ENCODE results near the gene PSMD3.
"Not testable (repeated sequence)": the region's sequence is repeated elsewhere in the genome, so short reads cannot be mapped to it uniquely, and the experiment has no call there.

Gene PSMD3

DNA sequence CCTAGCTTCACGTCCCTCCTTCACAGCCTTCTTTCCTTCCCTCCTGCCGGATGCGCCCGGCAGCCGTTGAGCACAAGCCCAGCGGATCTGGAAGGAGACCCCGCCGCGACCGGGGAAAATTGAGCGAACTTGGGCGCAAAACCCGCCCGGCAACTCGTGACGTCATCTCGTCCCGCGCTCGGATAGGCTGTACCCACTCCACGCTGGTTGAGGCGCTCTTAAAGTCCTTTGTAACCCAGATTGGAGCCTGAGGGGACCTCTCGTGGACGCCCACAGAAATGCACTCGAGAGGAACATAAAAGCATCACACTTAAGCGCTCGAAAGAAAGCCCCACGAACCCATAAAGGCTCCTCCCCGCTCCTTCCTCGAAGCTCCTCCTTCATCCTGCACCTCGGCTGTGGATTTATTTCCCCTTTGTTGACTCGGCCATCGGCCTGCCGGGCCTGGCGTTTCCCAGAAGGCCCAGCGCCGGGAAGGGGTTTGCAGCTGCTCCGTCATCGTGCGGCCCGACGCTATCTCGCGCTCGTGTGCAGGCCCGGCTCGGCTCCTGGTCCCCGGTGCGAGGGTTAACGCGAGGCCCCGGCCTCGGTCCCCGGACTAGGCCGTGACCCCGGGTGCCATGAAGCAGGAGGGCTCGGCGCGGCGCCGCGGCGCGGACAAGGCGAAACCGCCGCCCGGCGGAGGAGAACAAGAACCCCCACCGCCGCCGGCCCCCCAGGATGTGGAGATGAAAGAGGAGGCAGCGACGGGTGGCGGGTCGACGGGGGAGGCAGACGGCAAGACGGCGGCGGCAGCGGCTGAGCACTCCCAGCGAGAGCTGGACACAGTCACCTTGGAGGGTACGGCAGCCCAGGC lies at the start of gene PSMD3:
Gene PSMD3 (plus strand): TSS at position 457 of the 856 bp plus-strand sequence. CDS start 164 bp downstream, at position 621.
- peak; percentile 87 for DNase-seq (ENCODE audit: low spot score)

DNA sequence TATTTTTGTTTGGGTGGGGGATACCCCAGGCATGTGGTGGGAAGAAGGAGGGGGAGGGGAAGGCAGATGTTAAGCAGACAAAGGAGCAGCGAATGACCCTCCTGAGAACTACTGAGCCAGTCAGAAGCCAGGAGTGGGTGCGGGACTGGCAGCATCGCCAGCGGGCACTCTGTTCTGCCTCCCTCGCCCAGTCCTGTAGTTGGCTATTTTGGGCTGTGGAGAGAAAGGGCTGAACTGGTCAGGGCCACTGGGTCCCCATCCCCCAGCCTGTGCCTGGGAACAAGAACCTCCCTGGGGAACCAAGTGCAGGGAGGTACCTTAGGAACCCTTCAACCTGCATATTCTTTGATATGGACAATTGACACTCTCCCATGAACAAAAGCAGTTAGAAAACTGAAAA lies 46.7 kb upstream of the PSMD3 start:
- no peak for DNase-seq (ENCODE audit: low spot score)

DNA sequence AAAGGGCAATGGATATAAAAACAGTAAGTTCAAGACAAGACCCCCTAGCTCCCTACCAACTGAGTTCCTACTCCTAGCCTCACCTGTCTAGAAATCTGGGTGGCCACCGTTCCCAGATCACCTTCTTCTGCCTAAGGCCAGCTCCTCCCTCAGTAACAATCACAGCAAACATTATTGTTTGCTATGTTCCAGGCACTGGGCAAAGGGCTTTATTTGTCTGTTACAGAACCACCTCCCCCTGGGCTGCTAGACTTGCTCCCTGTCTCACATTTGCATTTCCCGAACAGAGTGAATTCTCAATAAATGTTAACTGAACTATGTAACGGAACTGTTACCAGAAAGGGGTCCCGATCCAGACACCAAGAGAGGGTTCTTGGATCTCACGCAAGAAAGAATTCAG lies 46.3 kb upstream of the PSMD3 start:
- no peak for DNase-seq (ENCODE audit: low spot score)

DNA sequence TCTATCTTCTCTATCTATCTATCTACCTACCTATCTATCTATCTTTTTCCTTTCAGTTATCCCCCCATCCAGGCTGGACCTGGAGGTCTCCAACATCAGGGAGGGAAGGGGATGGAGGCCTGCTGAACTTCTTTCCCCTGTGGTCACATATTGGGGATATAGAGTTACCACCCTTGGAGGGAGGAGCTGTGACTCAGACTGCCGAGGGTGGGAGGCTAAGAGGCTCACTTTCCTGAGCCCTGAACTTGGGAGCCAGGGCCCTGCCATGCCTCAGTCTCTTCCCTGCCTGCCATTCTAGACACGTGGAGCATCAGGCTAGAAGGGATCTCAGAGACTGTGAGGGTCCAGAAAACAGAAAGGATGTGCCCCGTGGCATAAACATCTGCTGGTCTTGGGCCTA lies 44.7 kb upstream of the PSMD3 start:
- DNase-seq (ENCODE audit: low spot score) = no peak

DNA sequence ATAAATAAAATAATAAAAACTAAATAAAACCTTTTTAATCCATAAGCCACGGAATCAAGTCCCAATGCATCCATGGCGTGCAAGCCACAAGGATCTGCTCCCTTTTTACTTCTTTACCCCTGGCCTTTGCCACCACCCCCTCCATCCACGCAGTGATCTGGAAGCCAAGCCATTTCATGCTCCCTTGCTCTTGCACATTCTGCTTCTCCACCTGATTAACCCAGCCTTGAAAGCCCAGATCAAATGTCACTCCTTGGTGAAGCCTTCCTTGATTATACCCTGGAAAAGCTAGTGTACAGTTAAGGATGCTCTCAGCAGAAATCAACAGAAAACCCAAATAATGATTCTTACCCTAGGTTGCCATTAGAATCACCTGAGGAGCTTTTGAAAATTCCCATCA lies 43.2 kb upstream of the PSMD3 start:
- no peak for DNase-seq (ENCODE audit: low spot score)

DNA sequence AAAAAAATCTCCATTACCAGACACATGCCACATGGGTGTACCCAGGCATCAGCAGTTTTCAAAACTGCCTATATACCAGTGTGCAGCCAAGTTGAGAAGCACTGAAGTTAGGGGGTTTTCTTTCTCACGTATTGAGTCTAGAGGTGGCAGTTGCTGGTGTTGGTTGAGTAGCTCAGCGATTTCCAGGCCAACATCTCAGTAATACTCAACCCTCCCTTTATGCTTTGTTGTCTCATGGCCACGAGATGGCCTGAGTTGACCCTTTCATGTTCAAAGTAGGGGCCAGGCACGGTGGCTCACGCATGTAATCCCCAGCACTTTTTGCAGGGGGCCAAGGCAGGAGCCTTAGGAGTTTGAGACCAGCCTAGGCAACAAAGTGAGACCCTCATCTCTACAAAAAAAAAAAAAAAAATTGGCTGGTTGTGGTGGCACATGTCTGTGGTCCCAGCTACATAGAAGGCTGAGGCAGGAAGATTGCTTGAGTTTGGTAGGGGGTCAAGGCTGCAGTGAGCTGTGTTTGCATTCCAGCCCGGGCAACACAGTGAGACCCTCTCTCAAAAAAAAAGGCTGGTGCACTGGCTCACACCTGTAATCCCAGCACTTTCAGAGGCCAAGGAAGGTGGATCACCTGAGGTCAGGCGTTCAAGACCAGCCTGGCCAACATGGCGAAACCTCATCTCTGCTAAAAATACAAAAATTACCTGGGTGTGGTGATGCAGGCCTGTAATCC lies 42.3 kb upstream of the PSMD3 start:
- no peak for DNase-seq (ENCODE audit: low spot score)

DNA sequence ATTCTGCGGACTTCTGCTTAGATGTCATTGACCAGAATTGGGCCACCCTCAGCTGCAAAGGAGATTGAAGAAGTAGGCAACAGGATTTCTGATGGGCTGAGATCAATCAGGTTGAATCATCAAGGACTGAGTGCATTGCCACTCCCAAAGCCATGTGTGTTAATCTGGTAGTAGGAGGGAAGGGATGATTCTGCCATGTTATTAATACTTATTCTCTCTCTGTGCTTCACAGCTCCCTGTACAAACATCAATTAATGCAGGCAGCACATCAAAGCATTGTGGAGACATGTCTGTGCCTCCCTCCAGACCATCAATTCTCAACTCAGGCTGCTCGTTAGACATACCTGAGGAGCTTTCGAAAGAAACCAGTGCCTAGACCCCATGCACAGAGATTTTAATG lies 41.5 kb upstream of the PSMD3 start:
- no peak for DNase-seq (ENCODE audit: low spot score)

DNA sequence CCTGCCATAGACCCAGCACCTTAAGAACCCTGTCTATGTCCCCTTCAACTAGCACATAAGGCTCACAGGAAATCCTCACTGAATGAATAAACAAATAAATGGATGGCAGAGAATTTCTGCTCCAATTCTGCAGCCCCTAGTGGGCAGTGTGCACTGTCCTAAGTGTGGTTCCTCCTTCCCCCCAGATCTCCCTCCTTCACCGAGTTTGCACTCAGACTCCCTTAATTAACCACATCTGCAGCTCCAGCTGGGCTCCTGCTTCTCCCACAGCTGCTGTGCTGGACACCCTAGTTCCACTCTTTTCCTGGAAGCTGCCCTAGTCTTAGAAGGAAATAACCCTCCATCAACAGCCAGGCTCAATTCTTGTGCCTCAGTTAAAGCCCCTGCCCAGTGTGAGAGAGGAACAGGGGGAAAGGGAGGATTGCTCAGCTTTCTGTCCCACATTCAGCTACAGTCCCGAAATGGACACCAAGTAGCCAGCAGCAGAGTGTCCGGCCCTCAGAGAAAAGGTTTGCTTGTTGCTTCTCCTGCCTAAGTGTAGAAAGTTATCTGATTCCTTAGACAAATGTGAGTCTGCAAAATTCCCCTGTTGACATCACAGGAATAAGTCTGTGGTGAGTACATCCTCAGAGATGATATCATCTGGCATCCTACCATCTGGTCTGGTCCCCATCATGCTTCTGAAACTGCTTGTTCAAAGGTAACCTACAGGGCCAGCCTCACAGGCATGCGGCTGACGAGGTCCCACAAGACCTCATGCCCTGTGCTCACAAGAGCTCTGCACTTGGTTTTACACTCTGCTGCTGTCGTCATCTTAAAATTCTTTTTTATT lies 40.8 kb upstream of the PSMD3 start:
- DNase-seq (ENCODE audit: low spot score) = no peak

DNA sequence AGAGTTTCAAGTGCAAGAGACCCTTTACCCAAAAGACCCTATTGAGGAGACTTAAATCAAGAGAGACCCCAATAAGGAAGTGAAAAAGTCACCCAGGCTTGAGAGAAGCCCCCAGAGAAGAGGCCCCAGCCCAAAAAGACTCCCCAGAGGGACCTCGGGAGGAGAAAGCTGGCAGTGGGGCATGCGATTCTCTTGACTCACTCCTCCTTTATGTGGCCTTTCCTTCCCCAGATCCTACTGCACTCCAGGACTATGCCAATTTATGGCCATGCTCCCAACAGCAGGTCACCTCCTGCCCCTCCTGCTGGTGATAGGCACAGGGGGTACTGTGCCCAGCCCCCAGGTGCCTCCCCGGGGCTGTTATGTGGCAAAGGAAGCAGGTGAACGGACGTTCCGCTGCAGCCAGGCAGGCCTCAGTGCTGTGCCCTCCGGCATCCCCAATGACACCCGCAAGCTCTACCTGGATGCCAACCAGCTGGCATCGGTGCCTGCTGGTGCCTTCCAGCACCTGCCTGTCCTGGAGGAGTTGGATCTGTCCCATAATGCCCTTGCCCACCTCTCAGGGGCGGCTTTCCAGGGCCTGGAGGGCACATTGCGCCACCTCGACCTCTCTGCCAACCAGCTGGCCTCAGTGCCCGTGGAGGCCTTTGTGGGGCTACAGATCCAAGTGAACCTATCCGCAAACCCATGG lies 36.8 kb upstream of the PSMD3 start:
- no peak for DNase-seq (ENCODE audit: low spot score)

DNA sequence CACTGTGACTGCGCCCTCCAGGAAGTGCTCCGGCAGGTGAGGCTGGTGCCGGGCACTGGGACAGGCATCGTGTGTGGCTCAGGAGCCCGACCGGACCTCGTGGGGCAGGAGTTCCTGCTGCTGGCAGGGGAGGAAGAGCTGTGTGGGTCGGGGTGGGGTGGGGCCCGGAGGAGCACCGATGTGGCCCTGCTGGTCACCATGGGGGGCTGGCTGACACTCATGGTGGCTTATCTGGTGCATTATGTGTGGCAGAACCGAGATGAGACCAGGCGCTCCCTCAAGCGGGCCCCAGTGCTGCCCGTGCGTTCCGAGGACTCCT lies 36.3 kb upstream of the PSMD3 start:
- no peak for DNase-seq (ENCODE audit: low spot score)

DNA sequence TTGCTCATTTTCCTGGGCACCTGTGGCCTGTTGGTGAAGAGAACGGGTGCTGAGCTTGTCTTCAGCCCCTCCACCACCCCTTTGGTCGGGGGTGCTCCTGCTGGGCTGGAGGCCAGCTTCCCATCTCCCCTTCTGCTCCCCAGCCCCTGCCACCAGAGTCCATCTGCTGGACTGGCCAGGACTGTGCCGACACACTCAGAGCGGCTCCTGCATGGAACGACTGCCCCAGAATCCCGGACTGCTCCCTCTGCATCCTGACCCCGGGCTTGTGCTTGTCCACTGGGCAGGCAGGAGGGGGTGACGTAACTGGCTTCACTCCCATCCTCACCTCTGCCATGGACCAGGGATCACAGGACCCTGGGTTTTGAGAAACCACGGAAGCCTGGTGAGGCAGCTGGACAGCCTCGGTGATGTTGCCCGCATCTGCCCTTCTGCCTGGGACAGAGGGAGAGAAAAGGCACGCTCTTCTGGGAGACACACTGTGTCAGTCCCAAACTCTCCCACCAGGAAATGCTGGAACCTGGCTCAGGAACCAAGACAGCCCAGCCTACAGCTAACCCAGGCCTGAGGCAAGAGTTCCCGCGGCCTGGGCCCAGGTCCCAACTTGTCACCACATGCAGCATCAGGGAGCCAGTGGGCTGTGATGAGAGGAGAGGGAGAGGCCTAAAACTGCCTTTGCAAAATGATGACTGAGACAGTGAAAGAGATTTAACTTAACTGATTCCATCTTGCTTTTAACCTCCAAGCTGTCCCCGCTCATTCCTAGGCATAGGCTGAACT lies 33.9 kb upstream of the PSMD3 start:
- DNase-seq (ENCODE audit: low spot score) = no peak

DNA sequence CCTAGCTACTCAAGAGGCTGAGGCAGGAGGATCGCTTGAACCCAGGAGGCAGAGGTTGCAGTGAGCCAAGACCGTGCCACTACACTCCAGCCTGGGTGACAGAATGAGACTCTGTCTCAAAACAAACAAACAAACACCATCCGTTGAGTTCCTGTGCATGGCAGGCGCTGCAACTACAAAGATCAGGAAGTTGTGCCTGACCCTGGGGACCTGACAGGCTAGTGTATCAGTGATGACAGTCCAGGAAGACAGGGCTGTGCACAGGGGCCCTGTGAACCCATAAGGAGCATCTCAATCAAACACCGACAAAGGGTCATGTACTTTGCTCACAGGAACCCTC lies 32.1 kb upstream of the PSMD3 start:
- not testable (repeated sequence) for DNase-seq (ENCODE audit: low spot score)

DNA sequence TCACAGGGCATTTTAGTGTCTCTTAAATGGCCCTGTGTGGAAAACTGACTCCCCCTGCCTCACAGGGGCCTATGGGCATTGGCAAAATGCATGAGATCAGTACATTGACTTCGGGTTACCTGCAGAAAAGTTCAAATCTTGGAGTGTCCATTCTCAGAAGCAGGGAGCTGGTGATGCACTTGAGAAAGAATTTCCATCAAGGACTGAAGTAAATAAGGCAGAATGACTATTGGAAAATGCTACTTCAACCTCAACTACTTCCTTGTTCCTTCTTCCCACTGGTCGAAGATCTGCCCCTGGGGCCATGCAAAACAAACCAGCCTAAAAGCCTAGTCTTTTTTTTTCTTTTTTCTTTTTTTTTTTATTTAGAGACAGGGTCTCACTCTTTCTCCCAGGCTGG lies 31.6 kb upstream of the PSMD3 start:
- DNase-seq (ENCODE audit: low spot score) = no peak

DNA sequence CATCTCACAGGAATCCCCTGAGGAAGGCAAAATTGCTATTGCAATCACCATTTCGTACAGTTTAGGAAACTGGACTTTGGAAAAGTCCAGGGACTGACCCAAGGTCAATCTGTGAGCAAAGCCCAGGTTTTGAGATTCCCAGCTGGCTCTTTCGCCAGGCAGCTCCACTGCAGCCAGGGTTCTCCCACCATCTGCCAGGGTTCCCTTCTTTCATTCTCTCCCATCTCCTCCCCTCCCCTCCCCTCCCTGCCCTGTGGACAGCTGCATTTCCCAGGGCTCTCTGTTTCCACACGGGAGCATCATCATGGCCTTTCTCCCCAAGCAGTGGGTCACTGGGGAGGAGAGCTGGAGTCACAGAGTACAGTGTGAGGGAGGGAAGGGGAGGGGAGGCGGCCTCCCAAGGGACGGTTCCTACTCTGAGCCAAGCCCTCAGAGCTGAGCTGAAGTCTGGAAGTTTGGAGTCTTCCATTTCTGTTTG lies 29.7 kb upstream of the PSMD3 start:
- peak; percentile 20 for DNase-seq (ENCODE audit: low spot score)

DNA sequence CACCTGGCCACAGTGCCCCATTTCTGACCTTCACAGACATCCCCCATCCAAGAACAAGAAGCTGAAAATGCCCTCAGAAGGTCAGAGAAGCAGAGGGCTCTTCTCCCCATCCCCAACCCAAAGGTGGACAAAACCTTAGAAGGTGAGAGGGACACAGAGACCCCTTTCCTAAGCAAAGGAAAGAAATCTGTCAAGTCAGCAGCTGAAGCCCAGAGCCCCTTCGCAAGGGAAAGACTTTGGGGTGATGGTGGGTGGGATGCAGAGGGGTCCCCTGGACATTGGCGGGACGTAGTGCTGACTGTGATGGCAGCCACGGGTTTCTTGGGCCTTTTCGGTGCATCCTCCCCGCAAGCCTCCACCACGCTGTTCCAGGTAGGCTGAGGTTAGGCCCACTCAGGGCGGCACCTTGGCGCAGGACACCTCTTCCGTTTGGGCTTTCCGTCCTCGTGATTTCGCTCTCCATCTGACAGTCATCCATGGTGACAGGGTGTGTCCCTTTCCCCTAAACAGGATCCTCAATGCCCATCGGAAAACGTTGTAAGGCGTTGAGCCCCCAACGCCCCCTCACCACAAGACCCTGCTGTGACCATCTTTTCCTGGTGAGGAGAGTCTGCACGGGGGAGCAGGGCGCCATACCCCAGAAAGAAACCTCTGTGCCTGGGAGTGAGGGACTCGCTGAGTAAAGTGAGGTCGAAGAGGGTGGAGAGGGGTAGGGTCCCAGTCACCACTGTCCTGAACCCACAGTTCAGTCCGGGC lies 28.5 kb upstream of the PSMD3 start:
- DNase-seq (ENCODE audit: low spot score) = no peak

DNA sequence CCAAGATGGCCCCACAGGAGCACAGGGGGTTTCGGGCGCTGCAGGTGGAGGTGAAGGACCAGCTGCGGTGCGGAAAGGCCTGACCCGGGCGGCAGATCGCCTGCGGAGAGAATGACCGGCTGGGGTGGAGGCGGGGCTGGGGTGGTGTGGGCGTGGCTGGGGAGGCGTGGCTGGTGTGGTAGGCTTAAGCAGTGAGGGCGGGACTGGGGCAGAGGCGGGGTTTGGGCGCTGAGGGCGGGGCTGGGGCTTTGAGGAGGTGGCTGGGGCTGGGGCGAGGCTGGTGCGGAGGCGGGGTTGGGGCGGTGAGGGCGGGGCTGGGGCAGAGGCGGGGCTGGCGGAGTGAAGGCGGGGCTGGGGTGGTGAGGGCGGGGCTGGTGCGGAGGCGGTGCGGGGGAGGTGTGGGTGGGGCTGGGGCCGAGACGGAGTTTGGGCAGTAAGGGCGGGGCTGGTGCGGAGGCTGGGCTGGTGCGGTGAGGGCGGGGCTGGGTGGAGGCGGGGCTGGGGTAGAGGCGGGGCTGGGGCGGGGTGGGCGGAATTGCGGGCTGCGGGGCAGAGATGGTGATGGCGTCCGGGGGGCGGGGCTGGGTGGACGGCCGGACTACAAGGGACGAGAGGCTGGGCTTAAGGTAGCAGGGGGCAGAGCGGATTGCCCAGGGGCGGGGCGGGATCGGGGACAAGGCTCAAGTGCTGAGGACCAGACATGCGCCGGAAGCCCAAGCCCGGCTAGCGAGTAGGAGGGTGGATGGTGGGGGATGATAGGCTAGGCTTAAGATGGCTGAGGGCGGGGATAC lies 27.7 kb upstream of the PSMD3 start:
- DNase-seq (ENCODE audit: low spot score) = peak; percentile 92

DNA sequence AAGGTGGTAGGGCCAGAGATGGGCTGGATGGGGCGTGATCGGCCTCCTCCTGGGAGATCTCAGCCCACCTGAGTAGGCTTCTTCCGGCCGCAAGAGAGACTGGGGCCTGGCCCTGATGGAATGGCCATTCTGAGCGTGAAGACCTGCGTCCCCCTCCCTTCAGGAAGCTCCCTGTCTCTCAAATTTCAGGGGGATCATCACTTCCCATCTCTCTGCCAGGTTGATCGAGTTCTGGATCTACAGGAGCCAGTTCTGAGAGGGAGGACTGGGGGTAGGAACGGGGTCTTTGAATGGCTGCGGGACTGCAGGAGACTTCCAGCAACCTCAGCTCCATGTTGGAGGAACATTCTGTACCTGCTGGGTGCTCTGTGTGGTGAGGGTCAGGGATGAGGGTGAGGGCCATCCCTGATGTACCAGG lies 27.1 kb upstream of the PSMD3 start:
- DNase-seq (ENCODE audit: low spot score) = no peak

DNA sequence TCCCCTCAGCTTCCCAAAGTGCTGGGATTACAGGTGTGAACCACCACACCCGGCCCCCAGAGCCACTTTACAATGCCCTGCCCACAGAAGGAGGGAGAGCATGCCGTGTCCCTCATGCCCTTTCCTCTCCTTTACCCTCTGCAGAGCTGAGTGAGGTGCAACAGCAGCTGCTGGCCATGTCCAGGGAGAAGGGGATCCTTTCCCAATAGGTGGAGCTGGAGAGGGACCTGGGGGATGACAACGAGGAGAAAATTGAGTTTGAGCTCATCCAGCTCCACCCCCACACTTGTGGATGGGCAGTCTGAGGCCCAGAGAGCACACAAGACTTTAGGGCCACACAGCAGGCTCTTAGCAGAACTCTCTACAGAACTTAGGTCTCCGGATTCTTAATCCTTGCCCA lies 25.7 kb upstream of the PSMD3 start:
- no peak for DNase-seq (ENCODE audit: low spot score)

DNA sequence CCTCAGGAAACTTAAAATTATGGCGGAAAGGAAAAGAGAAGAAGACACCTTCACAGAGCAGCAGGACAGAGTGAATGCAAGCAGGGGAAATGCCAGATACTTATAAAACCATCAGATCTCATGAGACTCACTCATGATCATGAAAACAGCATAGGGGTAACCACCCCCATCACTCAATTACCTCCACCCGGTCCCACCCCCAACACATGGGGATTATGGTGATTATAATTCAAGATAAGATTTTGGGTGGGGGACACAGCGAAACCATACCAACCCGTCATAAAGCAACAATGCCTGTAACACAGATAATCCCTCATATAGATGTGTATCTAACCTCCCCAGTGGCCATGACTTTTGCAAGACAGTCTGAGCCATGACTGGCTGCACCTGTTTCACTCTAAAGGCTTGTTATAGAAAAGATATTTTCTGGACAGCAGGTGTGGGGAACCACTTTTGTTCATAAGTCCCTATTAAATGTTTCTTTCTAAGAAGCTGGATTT lies 24.8 kb upstream of the PSMD3 start:
- no peak for DNase-seq (ENCODE audit: low spot score)
